PC-3 (cell line): ENCODE results near the gene LMO4. TPM values are rescaled to one million over a fixed set of nuclear protein-coding genes. Genes with fewer than 3 reads are reported as not detected.

ENCODE experiments used
- ATAC-seq: fragments of 200-7000 bp; cut with Tn5 transposase; 2 replicates; pipeline ENCODE4 v1.9.1; 2020; ENCODE audit warnings: mild to moderate bottlenecking, moderate library complexity
- BruUV-seq: library from RNA; stranded (reverse); fragments of 400-500 nt; replicated peaks from 2 replicates; lab custom pipeline; 2021; lab: Mats Ljungman, UMichigan
- CTCF ChIA-PET: fragments of 300-600 bp; sonication (Branson Sonifier 250); formaldehyde crosslinking; loops from one replicate; lab custom pipeline; 2022; ENCODE audit warnings: antibody characterized with exemption; lab: Charles Lee
- POLR2A ChIA-PET: fragments of 300-600 bp; sonication (Branson Sonifier 250); formaldehyde crosslinking; loops from one replicate; lab custom pipeline; 2022; ENCODE audit warnings: antibody characterized with exemption; ENCODE audit not compliant: unreplicated experiment; lab: Charles Lee
- DNase-seq: peaks from one replicate; pipeline ENCODE4 v3.0.0-alpha.2; 2015
- H2AFZ ChIP-seq: fragments of 300-600 bp; sonication (generic); 2 replicates; pipeline ENCODE4 v1.6.0; 2016; ENCODE audit warnings: antibody characterized with exemption, low read length
- H3F3A ChIP-seq: fragments of 300-600 bp; sonication (generic); one replicate; pipeline ENCODE4 v1.6.0; 2017; ENCODE audit warnings: antibody characterized with exemption, low read length, control low read depth, mild to moderate bottlenecking; ENCODE audit not compliant: unreplicated experiment
- H3K27ac ChIP-seq: fragments of 300-600 bp; sonication (generic); 2 replicates; pipeline ENCODE4 v1.5.1; 2016; ENCODE audit warnings: mild to moderate bottlenecking, low read length
- H3K27me3 ChIP-seq: fragments of 300-600 bp; sonication (generic); 2 replicates; pipeline ENCODE4 v1.6.1; 2016; ENCODE audit warnings: low read length, mixed read lengths
- H3K36me3 ChIP-seq: fragments of 300-600 bp; sonication (generic); 2 replicates; pipeline ENCODE4 v1.6.1; 2016; ENCODE audit warnings: low read depth, mixed run types, low read length, mixed read lengths
- H3K4me1 ChIP-seq: fragments of 300-600 bp; sonication (generic); 2 replicates; pipeline ENCODE4 v1.5.1; 2016; ENCODE audit warnings: low read length; ENCODE audit not compliant: insufficient read depth
- H3K4me2 ChIP-seq: fragments of 300-600 bp; sonication (generic); 2 replicates; pipeline ENCODE4 v1.6.0; 2016; ENCODE audit warnings: low read length
- H3K4me3 ChIP-seq: fragments of 300-600 bp; sonication (generic); 2 replicates; pipeline ENCODE4 v1.5.1; 2016; ENCODE audit warnings: mild to moderate bottlenecking, low read length, mixed read lengths
- H3K79me2 ChIP-seq: fragments of 300-600 bp; sonication (generic); 2 replicates; pipeline ENCODE4 v1.6.1; 2017; ENCODE audit warnings: low read length, mixed read lengths
- H3K9ac ChIP-seq: fragments of 300-600 bp; sonication (generic); 2 replicates; pipeline ENCODE4 v1.6.0; 2016; ENCODE audit warnings: mild to moderate bottlenecking, low read length
- H3K9me2 ChIP-seq: fragments of 300-600 bp; sonication (generic); replicated peaks from 2 replicates; pipeline ENCODE4 v1.6.1; 2016; ENCODE audit warnings: mixed run types, low read length, mixed read lengths
- H3K9me3 ChIP-seq: fragments of 300-600 bp; sonication (generic); 2 replicates; pipeline ENCODE4 v1.6.1; 2016; ENCODE audit warnings: low read length, mixed read lengths
- H4K20me1 ChIP-seq: fragments of 300-600 bp; sonication (generic); 2 replicates; pipeline ENCODE4 v1.6.1; 2016; ENCODE audit warnings: low read length, mixed read lengths
- CTCF ChIP-seq: fragments of 300-600 bp; sonication (generic); conservative IDR thresholded peaks from 2 replicates; pipeline ENCODE4 v1.5.1; 2017; ENCODE audit warnings: antibody characterized with exemption, low read depth, mild to moderate bottlenecking, low read length
- EZH2 ChIP-seq: fragments of 300-600 bp; sonication (generic); IDR thresholded peaks from one replicate; pipeline ENCODE4 v1.6.1; 2017; ENCODE audit warnings: antibody characterized with exemption, mild to moderate bottlenecking, low read length; ENCODE audit not compliant: unreplicated experiment
- EZH2phosphoT487 ChIP-seq: fragments of 300-600 bp; sonication (generic); IDR thresholded peaks from 2 replicates; pipeline ENCODE4 v1.6.1; 2018; ENCODE audit warnings: mild to moderate bottlenecking, antibody characterized with exemption, low read length, borderline replicate concordance
- intact Hi-C: fragments of 100-400 bp; cut with micrococcal nuclease; formaldehyde crosslinking; loops from 2 replicates; pipeline ENCODE4 v1.9.0; 2023
- total RNA-seq: library from RNA; depleted of rRNA; stranded (reverse); fragments of >200 nt; gene quantifications from 2 replicates; pipeline ENCODE4 v1.2.3, GENCODE V29; 2014

The LMO4 gene
- total RNA-seq, 1 experiment from 2014 or later: 41.5 TPM

- Histone ChIP-seq H3K4me3 (no peak overlapping the region), H3K36me3 (no peaks in the 10 kb centered on the region), H3K9ac (no peak overlapping the region), H3K4me2 (no peak overlapping the region), H3K9me2 (no peaks in the 10 kb centered on the region), H3K79me2 (no peaks in the 10 kb centered on the region), H4K20me1 (no peaks in the 10 kb centered on the region), H2AFZ (no peak overlapping the region), H3K4me1 (no peaks in the 10 kb centered on the region), H3F3A (no peaks in the 10 kb centered on the region), H3K9me3 (no peaks in the 10 kb centered on the region), H3K27ac (no peak overlapping the region), H3K27me3 (no peaks in the 10 kb centered on the region)
- DNase-seq (no peak), ATAC-seq (no peak)
- BruUV-seq: no TSS peak
- intact Hi-C loops: no loop called here
- TF ChIP-seq EZH2phosphoT487 (no peak), CTCF (no peak), EZH2 (no peak)
- CTCF ChIA-PET: no interaction called here
- POLR2A ChIA-PET: no interaction called here
Observed at GRCh38 chr1:87300628-87301027, 28.1 kb upstream of the LMO4 start.

GRCh38 chr1:87305151-87305550 lies 23.5 kb upstream of the LMO4 start:
- no peak overlapping the region for H3K9ac ChIP-seq
- no peak overlapping the region for H2AFZ ChIP-seq
- no peaks in the 10 kb centered on the region for H4K20me1 ChIP-seq
- no peaks in the 10 kb centered on the region for H3K4me1 ChIP-seq
- ChIA-PET CTCF (interaction anchor here (0.6 kb wide), 1 partner anchor 155 kb away, joined by 5 read pairs; no protein-coding TSS in a partner anchor), POLR2A (no interaction called here)
- H3K79me2 ChIP-seq: no peaks in the 10 kb centered on the region
- H3F3A ChIP-seq: no peaks in the 10 kb centered on the region
- intact Hi-C loops: no loop called here
- H3K27me3 ChIP-seq: peaks cover 15% of the 10 kb centered on the region; the same call in 1 of the 2 replicates
- H3K4me3 ChIP-seq: no peak overlapping the region
- no TSS peak for BruUV-seq
- no peak for TF ChIP-seq EZH2phosphoT487
- no peak for TF ChIP-seq EZH2
- no peak for TF ChIP-seq CTCF
- no peak for DNase-seq
- H3K27ac ChIP-seq: no peak overlapping the region
- H3K9me2 ChIP-seq: no peaks in the 10 kb centered on the region
- no peaks in the 10 kb centered on the region for H3K36me3 ChIP-seq
- H3K9me3 ChIP-seq: no peaks in the 10 kb centered on the region
- no peak for ATAC-seq
- H3K4me2 ChIP-seq: no peak overlapping the region

- no TSS peak for BruUV-seq
- CTCF ChIA-PET: no interaction called here
Observed at GRCh38 chr1:87305762-87306161, 22.9 kb upstream of the LMO4 start.

More at GRCh38 chr1:87305762-87306161, 22.9 kb upstream of the LMO4 start:
- TF ChIP-seq EZH2: no peak
- Histone ChIP-seq H3K4me3 (no peak overlapping the region), H4K20me1 (no peaks in the 10 kb centered on the region), H3K36me3 (no peaks in the 10 kb centered on the region), H3K9ac (no peak overlapping the region), H3F3A (no peaks in the 10 kb centered on the region), H3K27me3 (peaks cover 15% of the 10 kb centered on the region; the same call in 1 of the 2 replicates), H3K9me2 (no peaks in the 10 kb centered on the region), H3K9me3 (no peaks in the 10 kb centered on the region), H3K27ac (no peak overlapping the region), H3K79me2 (no peaks in the 10 kb centered on the region), H2AFZ (no peak overlapping the region), H3K4me1 (no peaks in the 10 kb centered on the region), H3K4me2 (no peak overlapping the region)
- POLR2A ChIA-PET: no interaction called here
- DNase-seq (no peak), ATAC-seq (no peak)
- intact Hi-C loops: no loop called here
